Activated CD8-positive, alpha-beta memory T cell treated with anti-CD3 and anti-CD28 coated beads, Interleukin-2, amount 50 U/mL, for 48 hours (primary cell): ENCODE results near the gene ADGRL1.
"Not testable (repeated sequence)": the region's sequence is repeated elsewhere in the genome, so short reads cannot be mapped to it uniquely, and the experiment has no call there.

Source experiments
- DNase-seq: peaks from one replicate; pipeline ENCODE4 v3.0.0-alpha.2; 2020

ADGRL1 gene

DNA sequence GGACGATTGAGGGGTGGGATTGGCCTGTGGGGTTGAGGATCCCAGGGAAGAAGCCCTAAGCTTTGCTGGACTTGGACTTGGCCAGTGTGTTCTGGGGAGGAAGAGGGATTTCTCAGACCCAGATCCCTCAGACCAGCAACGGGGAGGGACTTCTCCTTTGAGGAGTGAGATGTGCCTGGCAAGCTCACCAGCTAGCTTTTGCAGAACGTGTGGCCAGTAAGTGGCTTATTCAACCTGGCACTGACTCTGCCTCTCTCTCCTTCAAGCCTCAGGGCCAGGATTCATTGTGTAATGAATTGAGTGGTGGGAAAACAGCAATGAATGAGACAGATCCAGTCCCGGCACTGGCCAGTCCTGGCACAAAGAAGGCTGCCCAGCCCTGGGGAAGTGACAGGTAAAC lies 11.9 kb upstream of the ADGRL1 start:
- not testable (repeated sequence) for DNase-seq

GRCh38 chr19:14214580-14214979 lies 8.6 kb upstream of the ADGRL1 start:
- DNase-seq, result no peak

- DNase-seq, result not testable (repeated sequence)
These were observed 4.2 kb upstream of the ADGRL1 start for GRCh38 chr19:14210182-14210581.

- not testable (repeated sequence) for DNase-seq
These were observed 3.4 kb upstream of the ADGRL1 start for GRCh38 chr19:14209401-14209800.

- DNase-seq, result not testable (repeated sequence)
These were observed 2.5 kb upstream of the ADGRL1 start for GRCh38 chr19:14208496-14208895.

DNA sequence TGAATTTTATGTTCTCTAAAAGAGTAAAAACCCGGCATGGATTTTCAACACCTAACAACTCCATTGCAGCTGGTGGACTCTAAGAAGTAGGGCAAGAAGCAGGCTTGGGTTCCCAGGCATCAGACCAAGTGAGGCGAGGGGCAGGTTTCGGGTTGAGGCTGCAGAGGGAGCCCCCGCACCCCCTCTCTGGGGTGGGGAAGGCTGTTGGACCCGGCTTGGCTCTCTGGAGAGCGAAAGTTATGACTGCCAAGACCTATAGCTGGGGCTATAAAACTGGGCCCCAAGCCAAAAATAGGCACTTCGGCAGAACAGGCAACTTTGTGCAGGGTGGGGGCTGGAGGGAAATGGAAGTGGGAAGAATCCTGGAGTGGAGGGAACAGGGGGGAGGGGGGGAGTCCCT lies 1.8 kb upstream of the ADGRL1 start:
- DNase-seq, result not testable (repeated sequence)

DNA sequence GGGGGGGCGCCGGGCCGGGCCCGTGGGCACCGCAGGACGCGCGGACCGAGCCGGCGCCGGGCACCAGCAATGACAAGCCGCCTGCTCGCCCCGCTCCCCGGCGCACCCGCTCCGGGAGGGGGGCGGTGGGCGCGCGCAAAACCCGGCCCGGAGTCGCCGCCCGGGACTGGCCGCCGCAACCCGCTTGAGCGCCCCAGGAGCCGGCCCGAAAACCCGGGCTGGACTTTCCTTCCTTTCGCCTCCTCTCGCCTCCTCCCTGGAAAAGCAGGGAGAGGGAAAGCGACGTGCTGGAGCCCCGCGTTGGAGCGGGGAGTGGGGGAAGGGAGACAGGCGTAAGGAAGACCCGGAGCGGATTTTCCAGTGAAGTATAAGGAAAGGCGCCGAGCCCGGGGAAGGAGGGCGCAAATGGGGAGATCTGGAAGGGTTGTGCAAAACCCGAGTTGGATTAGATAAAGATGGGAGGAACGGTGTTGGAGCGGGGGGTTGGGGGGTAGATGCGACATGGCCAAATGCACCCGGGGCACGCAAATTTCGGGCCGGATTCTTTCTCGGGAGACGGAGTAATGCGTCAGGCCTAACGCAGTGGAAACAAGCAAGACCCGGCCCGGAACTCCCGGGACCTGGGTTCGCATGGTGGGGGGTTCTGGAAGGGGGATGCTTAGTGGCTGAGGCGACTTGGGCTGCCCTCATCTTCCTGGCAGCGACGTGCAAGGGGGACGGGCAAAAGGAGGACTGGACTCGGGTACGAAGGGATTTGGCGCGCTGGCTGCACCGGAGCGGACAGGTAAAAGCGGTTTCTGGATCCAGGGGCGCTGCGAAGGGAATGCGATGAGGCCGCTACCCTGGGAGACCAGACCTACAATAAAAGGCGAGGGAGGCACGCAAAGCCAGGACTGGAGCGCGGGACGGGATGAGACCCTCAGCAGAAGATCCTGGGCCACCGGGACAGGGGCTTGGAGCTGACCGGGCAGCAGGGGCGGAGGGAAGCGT lies 1.1 kb upstream of the ADGRL1 start:
- DNase-seq, result peak; percentile 87

GRCh38 chr19:14206308-14206707 lies 339 bp upstream of the ADGRL1 start:
- DNase-seq, result not testable (repeated sequence)

DNA sequence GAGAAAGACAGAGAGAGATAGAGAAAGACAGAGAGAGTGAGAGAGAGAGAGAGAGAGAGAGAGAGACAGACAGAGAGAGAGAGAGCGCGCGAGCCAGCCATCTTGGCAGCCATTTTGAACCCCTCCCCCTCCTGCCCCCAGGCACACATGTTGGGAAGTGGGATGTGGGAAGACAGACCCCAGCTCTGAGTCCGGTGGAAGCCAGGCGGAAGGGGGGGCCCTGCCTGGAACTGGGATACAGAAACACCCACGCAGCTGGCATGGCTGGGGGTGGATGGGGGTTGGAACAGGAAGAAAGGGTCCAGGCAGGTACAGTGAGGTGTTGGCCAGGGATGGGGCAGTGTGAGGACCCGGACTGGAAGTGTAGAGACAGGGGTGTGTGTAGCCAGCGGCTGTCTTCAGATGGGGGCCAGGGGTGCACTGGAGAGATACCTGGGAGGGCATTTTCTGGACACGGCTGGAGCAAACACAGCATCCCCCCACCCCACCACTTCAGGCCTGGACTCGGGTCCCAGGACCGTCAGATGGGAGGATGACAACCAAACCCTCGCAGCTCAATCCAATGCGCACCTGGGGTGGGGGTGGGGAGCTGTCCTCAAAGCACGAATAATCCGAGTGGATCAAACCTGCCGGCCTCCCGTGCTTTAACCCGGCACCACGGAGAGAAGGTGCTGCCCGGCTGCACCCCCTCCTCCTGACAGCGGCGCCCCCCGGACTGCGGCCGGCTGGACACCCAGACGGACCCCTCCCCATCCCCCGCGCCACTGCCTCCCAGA lies 1.1 kb downstream of the ADGRL1 start:
- not testable (repeated sequence) for DNase-seq

- not testable (repeated sequence) for DNase-seq
These were observed 1.8 kb downstream of the ADGRL1 start for GRCh38 chr19:14204219-14204618.

GRCh38 chr19:14203788-14204187 lies 2.2 kb downstream of the ADGRL1 start:
- DNase-seq, result not testable (repeated sequence)

GRCh38 chr19:14203177-14203576 lies 2.8 kb downstream of the ADGRL1 start:
- no peak for DNase-seq

DNA sequence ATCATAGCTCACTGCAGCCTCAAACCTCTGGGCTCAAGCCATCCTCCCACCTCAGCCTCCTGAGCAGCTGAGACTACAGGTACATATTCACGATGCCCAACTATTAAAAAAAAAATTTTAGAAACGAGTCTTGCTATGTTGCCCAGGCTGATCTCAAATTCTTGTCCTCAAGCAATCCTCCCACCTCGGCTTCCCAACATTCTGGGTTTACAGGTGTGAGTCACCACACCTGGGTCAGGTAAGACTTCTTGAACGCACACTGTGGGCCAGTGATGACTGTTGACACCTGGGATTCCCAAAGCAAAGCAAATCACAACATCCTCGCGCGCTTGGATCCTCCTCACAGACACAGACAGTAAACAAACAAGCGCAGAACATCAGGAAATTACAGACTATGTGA lies 4.5 kb downstream of the ADGRL1 start:
- DNase-seq, result not testable (repeated sequence)

DNA sequence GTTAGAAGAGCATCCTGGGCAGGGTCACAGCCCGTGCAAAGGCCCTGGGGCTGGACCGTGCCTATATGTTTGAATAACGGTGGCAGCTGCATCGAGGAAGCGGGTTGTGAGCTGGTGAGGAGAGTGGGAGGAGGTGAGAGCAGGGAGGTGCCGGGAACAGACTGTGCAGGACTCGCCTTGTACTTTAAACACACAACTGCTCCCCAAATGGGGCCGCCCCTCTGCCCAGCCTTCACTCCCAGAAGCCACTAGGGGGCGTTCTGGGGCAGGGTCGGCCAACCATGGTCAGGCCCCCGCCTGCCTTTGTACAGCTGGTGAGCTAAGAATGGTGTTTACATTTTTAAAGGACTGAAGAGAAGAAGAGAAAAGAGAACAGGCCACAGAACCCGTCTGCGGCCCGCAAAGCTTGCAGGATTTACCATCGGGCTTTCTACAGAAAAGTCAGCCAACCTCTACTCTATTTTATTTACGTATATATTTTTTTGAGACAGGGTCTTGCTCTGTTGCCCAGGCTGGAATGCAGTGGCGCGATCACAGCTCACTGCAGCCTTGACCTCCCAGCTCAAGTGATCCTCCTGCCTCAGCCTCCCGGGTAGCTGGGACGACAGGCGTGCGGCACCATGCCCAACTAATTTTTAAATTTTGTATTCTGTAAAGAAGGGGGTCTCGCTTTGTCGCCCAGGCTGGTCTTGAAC lies 5.7 kb downstream of the ADGRL1 start:
- DNase-seq, result peak; percentile 80

DNA sequence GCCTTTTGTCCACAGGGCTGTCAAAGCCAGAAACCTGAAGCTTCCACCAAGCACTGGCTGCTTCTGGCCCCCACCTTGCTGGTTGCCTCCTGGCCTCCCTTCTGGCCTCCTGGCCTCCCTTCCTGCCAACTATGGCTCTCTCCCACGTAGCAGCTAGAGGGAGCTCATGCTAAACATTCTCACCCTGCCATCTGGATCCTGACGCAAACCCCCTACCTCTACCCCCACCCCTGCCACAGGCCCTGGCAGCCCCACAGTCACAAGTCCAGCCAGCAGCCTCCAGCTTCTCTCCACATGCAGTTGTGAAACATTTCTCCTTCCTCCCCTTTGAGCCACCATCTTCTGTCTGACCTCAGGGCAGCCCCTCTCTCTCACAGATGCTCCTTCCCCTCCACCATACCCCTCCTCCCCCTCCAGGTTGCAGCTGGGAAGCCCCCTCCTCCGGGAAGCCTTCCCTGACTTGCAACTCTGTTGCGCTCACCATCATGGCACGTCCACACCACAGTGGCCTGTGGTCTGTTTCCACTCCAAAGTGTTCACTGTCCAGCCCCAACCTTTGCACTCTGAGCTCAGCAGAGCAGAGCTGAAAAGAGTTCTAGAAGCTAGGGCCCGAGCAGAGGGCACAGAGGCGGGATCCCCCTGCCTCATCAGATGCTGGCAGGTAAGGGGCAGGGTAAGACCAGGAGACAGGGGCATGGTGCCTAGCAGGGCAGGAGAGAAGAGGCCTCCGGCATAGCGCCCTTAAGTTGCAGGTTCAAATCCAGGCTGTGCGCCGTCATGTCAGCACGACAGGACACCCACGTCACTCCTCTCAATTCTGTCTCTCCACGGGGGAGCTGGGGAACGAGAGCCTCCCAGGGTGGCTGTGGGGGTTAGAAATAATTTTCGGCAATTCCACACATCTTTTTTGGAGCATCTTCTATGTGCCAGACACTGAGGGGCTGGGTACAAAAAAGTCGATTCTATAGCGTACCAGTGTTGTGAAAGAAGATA lies 7.3 kb downstream of the ADGRL1 start:
- DNase-seq, result no peak

GRCh38 chr19:14197882-14198281 lies 8.1 kb downstream of the ADGRL1 start:
- no peak for DNase-seq

DNA sequence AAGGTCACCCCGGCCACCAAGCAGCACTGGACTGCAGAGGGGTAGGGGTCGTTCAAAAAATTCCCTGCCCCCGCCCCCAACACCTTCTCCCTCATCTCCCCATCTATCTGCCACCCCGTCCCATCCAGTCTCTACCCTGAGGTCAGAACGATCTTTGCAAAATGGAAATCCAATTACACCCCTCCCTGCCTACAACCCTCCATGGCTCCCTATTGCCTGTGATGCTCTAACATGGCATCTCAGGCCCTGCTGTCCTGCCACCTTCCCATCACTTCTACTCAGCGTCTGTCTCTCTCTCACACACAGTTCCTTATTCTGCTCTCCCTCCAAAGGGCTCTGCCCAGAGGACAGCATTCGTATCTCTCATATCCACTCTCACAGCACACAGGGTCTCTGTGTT lies 8.7 kb downstream of the ADGRL1 start:
- not testable (repeated sequence) for DNase-seq

DNA sequence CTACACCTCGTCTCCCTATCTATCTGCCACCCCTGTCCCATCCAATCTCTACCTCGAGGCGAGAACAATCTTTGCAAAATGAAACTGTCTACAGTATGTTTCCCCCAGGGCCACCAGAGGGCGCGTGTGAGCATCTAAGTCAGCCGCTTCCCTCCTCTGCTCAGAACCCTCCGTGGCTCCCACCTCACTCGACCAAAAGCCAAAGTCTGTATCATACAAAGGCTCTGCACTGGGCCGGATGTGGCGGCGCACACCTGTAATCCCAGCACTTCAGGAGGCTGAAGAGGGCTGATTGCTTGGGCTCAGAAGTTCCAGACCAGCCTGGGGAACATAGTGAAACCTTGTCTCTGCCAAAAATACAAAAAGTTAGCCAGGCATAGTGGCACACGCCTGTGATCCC lies 9.9 kb downstream of the ADGRL1 start:
- DNase-seq, result peak; percentile 91

DNA sequence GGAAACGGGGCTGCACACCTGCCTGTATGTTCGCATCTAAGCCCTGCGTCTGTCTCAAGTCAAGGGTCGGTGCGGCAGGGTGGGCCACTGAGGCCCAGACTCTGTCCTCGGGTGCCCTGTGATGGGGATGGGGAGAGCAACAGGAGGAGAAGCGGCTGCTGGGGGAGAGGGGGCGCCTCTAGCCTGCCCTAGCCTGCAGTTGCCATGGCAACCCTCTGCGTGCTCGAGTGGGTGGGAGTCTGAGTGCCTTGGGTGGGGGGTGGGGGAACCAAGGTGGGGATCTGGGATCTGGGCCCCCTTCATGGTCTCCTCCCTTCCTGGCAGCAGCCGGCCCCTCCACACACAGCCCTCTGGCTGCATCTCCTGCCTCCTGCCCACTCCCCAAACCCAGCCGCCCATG lies 10.8 kb downstream of the ADGRL1 start:
- DNase-seq, result not testable (repeated sequence)

- DNase-seq, result no peak
These were observed 16.6 kb downstream of the ADGRL1 start for GRCh38 chr19:14189415-14189814.

DNA sequence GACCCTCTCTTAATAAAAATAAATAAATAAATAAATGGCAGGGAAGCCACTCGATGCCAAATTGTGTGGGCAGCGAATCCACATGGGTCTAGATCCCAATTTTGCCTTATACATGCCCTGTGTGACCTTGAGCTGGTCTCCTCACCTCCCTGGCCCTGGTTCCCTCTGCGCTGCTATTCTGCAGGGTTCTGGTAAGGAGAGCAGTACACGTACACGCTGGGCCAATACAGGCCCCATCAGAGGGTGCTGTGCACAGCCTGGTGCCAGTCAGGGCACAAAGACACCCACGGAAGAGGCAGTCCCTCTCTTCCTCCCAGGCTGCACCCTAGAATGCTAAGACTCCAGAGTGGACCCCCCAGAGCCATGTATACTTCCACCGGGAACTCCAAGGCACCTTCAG lies 17.9 kb downstream of the ADGRL1 start:
- DNase-seq, result not testable (repeated sequence)

GRCh38 chr19:14187561-14187960 lies 18.4 kb downstream of the ADGRL1 start:
- DNase-seq, result no peak
